ENCODE measurements around the gene SCTR. TPM values are rescaled to one million over a fixed set of nuclear protein-coding genes. Genes with fewer than 3 reads are reported as not detected.

SCTR gene
- total and polyA plus RNA-seq, 2 of the 13 experiments (the other 11 are each of a cell fraction or from before 2014, with no cell fraction given): not detected

GRCh38 chr2:119487434-119488244 lies 36.6 kb downstream of the SCTR start (continued):
- no peak for TF ChIP-seq CREB3 (CRISPR knock-in tag; IDR thresholded peaks at IDR 0.05)
- TF ChIP-seq NR2F1 (CRISPR knock-in tag; IDR thresholded peaks at IDR 0.05): peak; percentile 36 to 39; a peak in 2 of 4 replicates
- TF ChIP-seq MED13 (CRISPR knock-in tag; IDR thresholded peaks at IDR 0.05): peak; percentile 37; the same call in 1 of the 2 replicates
- no peak for TF ChIP-seq SKIL (CRISPR knock-in tag; IDR thresholded peaks at IDR 0.05; ENCODE audit: borderline replicate concordance)
- TF ChIP-seq ZFY (CRISPR knock-in tag; IDR thresholded peaks at IDR 0.05): peak; percentile 82
- peak; percentile 68 for TF ChIP-seq ATF7-NPFF (CRISPR knock-in tag; IDR thresholded peaks at IDR 0.05; ENCODE audit: low read depth)
- TF ChIP-seq TFAP4 (IDR thresholded peaks at IDR 0.05; ENCODE audit: borderline replicate concordance, low read depth): no peak; the same call in 1 of the 2 replicates
- no peak for TF ChIP-seq ZNF576 (CRISPR knock-in tag; IDR thresholded peaks at IDR 0.05)
- no peak; the same call in 1 of the 2 replicates for TF ChIP-seq ELF1 (CRISPR knock-in tag; IDR thresholded peaks at IDR 0.05)
- TF ChIP-seq CHD2 (IDR thresholded peaks at IDR 0.05; ENCODE audit: low read depth, low read length): peak; percentile 44; the same call in 1 of the 2 replicates
- TF ChIP-seq ZNF232 (CRISPR knock-in tag; IDR thresholded peaks at IDR 0.05; ENCODE audit: borderline replicate concordance): peak; percentile 68; the same call in 1 of the 2 replicates
- TF ChIP-seq THAP7 (CRISPR knock-in tag; IDR thresholded peaks at IDR 0.05): no peak; the same call in 1 of the 2 replicates
- peak; percentile 37; the same call in 1 of the 3 replicates for TF ChIP-seq MXI1 (IDR thresholded peaks at IDR 0.05; ENCODE audit: borderline replicate concordance, low read depth, low read length)
- TF ChIP-seq SMC3 (IDR thresholded peaks at IDR 0.05; ENCODE audit: low read length): no peak
- TF ChIP-seq REPIN1 (CRISPR knock-in tag; IDR thresholded peaks at IDR 0.05; ENCODE audit: borderline replicate concordance, low read depth): peak; percentile 33; the same call in 1 of the 2 replicates
- peak; percentile 61; the same call in 1 of the 2 replicates for TF ChIP-seq ARID4A (CRISPR knock-in tag; IDR thresholded peaks at IDR 0.05; ENCODE audit: borderline replicate concordance)
- no peak for TF ChIP-seq GABPA (IDR thresholded peaks at IDR 0.05; ENCODE audit: low read depth, low read length)
- TF ChIP-seq GABPA (CRISPR knock-in tag; IDR thresholded peaks at IDR 0.05; ENCODE audit: low read depth): no peak
